Right renal pelvis (tissue), 4 donors: ENCODE results near the gene GABRR2. TPM values are rescaled to one million over a fixed set of nuclear protein-coding genes. Genes with fewer than 3 reads are reported as not detected.
A peak's percentile ranks its signal among the peaks of the same experiment; 100 is the strongest.
"Not testable (repeated sequence)": the region's sequence is repeated elsewhere in the genome, so short reads cannot be mapped to it uniquely, and the experiment has no call there.

Experiments
- DNase-seq, 4 donors: peaks; one replicate each; pipeline ENCODE4 v3.0.0-alpha.2; 2013; ENCODE audit warnings: low read depth in 4 of 4, low spot score in 3 of 4, missing footprints in 1 of 4
- polyA plus RNA-seq, 4 donors: library from polyadenylated mRNA; unstranded; fragments of 120-200 nt; gene quantifications; one replicate each; pipeline ENCODE4 v1.2.1, GENCODE V29; 2013; ENCODE audit not compliant: insufficient read length in 4 of 4

Gene GABRR2
- polyA plus RNA-seq, 4 donors = 1.1 to 2.3 (median 1.4) TPM

DNA sequence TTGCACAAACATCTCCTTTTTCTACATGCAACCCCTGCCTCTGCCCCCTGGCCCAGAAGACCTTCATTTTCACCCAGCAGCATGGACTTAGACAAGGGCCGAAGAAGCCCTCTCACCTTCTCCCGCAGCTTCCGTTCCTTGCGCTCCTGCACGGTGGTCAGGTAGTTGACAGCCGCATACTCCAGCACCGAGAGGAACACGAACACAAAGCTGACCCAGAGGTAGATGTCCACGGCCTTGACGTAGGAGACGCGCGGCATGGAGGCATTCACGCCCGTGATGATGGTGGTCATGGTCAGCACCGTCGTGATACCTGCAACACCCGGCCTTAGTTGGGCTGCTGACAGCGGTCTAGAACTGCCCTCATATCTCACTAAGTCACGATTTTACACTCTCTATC, 50.8 kb downstream of the GABRR2 start:
- no peak for DNase-seq

DNA sequence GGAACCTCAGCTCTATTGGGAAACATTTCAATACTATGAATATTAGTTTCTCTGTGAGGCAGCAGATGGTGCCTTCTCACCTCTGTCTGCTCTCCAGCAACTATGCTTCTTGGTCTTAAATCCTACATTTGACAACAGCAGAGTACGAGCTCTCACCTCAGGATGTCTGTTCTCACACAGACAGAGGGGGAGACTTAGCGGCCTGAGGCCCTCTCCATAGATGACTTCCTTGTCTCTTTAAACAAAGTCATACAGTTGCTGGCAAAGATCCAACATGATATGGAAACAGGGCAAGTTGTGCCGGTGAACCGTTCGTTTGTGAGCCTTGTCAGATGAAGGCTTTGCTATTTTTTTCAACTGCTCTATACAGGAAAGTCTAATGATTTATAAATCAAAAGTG, 54.3 kb downstream of the GABRR2 start:
- DNase-seq = no peak

DNA sequence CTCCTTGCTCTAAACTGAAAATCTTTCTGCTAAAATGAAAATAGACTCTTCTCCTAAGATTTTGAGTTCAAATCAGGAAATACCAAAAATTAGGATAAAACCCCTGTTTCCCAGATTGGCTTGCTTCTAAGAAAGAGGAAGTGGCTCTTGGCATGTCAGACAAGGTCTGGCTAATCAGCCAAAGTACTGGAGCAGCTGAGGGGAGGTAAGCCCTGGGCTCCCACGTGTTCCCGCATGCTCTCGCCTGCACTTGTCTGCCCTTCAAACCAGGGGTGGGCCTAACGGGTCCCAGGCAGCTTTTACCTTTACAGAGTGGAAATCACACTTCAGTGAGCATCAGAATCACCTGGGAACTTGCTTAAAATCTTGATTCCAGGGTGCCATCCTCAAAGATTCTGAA, 54.8 kb downstream of the GABRR2 start:
- DNase-seq = no peak

DNA sequence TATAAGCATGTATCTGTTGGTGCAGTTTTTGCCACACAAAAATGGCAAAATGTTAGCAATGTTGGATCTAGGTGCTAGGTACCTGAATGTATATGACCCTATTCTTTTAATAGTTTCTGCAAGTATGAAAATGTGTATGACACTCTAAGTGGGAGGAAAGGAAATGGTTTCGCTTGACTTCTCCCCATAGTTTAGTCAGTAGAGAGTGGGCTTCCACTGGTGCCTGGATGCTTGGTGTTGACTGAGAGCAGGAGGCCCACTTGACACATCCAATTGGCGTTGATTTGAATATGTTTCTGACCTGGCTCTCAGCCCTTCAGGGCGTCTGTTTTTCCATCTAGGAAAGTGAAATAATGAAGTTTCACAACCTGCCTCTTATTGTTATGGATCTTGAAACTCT, 56.2 kb downstream of the GABRR2 start:
- no peak for DNase-seq

DNA sequence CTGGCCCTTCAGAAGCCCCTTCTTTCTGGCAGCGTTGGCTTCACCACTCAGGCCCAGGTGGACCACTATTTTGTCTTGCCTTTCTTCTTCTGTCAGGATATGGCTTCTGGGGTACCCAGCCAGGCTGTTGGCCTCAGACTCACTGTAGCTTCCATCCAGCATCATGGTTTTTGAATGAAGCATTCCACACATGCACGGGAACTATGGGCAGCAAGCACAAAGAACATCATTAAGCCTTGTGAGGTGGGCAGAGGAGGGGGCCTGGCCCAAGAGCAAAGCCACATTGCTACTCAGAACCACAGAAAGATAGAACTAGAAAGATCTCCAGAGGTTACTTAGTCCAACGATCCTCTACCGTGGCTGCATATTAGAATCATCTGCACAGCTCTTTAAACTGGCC, 57.3 kb downstream of the GABRR2 start:
- no peak for DNase-seq

DNA sequence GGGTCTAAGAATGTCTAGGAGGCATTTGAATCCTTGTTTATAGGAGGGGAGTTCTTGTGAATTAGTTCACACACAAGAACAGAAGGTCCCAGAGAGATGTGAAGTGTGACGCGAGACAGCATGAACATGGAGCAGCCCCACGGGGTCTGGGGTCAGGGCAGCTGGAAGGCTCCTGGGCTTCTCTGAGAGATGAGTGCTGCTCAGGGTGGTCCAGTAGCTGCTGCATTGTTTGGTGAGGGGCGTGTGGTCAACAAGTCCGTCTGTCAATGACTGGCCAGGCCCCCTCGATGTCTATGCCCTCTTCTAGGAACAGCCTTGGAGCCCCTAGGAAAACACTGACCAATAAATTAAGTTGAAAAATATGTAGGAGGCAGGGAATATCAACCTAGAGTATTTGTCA, 57.8 kb downstream of the GABRR2 start:
- DNase-seq = no peak

DNA sequence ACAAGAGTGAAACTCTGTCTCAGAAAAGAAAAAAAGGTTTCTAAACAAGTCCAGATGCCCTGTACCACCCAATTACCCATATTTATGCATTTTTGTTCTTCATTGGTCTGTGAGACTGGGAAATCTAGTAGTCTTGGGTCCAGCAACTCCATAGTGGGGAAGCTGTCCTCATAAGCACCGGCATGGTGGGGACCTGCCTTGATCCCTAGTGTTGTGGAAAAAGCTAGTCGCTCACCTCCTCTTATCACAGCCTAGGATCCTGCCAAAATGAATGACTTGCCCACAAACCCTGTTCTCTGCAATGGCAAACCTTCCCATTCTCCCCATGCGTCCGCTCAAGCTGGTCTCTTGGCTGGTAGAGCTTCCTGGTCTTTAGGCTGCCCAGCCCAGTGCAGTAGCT, 59.7 kb downstream of the GABRR2 start:
- DNase-seq = no peak

DNA sequence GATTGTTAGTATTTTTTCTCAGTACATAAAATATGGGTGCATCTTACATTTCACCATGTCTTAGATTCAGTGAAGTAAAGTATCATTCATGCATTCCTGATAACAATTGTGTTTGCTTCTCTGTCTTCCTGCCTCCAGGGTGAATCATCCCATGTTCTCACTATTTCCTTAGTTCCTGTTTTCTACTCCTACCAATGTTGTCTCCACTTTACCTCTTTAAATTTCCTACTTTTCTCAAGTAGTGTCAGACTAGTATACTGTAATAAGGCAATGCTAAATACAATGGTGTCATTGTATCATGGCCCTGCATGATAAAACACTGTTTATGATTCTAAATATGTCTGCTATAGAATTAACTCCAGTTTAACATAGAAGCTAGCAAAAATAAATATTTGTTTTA, 60.5 kb downstream of the GABRR2 start:
- no peak for DNase-seq

DNA sequence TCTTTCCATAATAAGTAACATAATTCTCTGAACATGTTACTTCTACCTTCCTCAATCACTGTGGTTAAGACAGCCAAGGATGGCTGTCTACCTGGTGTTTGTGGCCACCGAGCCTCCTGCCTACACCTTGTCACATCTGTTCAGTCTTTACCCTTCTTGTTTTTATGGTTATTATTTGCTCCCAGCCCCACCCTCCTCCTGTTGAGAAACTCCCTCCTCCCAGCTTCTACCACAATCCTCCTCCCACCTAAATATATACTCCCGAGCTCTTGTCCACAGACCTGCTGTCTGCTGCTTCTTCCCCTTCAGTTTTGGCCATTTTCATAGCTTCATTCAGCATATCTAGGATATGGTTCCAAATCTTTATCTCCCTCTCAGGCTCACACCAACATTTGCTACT, 62.2 kb downstream of the GABRR2 start:
- no peak for DNase-seq

DNA sequence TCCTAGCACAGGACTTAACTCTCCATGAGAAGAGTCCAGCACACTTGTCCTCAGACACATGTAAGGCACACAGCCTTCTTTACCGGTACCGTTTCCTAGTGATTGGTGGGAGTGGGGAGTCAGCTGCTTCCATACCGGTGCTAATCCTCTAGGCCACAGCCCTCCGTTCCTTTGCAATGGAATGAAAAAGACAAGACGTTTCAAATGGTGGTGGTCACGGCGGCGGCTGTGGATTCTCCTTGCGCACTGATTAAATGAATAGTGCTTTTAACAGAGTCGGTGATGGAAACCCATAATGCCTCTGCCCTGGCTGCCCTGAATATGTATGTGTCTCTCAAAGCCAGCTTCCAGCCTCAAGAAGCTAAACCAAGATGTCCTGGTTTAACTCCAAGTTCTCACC, 63.1 kb downstream of the GABRR2 start:
- DNase-seq = no peak

DNA sequence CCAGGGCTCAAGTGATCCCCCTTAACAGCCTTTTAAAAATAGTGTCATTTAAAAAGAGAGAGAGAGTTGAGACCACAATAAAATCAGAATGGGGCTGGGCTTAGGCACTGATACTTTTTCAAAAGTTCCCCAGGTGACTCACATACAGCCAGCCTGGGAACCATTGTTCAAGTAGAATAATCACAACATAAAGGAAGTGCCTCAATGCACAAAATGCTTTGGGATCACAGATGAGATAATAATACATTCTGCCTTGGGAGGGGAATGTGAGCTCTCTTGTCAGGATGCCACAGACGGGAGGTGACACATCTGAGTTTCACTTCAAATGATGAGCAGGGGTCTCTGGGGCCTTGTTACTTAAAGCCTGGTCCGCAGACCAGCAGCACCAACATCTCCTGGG, 63.9 kb downstream of the GABRR2 start:
- no peak for DNase-seq

DNA sequence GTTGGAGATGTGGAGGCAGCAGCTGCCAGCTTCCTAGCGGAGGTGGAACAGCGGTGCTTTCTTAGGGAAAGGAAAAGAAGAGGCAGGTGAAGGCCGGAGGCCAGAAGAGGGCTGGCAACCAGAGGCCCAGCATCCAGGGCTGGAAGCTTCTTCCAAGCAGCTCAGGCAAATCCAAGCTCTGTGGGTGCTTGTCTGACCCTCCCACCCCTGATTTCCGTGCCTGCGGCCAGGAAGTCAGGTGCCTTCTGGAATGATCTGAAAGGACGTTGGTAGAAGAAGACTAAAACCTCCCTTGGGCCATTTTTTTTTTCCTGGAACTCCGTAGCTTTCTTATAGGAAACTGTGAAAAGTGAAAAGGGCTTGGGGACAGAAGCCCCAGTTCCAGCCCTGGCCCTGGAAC, 64.9 kb downstream of the GABRR2 start:
- DNase-seq = no peak

DNA sequence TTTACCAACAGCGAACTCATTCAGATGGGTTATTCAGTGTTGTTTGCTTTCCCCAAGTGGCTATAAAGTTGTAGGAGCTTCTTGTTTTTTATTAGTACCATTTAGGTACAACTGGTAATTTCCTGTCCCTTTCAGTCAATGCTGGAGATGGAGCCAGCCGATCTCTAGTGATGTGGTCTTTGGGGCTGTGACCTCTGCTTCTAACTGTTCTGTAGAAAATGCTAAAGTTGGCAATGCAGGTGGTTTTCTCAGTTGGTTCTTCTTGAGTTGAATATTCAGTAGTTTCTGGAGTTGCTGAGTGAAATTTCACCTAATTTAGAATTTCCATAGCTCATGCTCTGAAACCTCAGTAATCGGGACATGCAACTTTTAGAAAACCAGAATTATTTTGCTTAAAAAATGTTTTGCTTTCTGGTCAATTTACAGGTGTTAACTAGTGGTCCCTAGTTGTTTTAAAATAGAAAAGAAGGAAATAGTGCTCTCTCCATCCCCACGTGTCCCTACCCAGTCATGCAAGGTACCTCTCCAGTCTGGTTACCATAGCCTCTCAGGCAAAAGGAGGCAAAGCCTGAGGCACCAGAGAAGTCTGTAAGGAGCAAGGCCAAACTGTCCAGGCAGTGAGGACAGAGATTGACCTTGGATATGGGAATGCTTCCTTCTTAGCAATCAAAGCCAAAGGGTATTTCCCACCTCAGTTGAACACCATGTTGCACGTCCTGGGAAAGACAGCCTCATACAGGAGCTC, 70.7 kb downstream of the GABRR2 start:
- no peak for DNase-seq

DNA sequence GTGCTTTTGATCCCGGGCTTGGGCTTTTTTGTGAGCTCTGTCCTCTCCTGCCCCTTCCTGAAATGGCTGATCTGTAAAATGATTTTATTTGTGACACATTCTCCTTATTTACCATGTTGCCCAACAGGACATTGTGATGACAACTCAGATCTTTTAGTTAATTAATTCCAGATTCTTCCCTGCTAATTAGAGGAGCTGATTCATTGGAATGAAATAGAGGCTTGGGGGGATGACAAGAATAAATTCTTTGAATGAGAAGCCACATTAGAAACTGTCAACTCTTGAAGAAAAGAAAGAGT, 71.8 kb downstream of the GABRR2 start:
- DNase-seq = no peak

DNA sequence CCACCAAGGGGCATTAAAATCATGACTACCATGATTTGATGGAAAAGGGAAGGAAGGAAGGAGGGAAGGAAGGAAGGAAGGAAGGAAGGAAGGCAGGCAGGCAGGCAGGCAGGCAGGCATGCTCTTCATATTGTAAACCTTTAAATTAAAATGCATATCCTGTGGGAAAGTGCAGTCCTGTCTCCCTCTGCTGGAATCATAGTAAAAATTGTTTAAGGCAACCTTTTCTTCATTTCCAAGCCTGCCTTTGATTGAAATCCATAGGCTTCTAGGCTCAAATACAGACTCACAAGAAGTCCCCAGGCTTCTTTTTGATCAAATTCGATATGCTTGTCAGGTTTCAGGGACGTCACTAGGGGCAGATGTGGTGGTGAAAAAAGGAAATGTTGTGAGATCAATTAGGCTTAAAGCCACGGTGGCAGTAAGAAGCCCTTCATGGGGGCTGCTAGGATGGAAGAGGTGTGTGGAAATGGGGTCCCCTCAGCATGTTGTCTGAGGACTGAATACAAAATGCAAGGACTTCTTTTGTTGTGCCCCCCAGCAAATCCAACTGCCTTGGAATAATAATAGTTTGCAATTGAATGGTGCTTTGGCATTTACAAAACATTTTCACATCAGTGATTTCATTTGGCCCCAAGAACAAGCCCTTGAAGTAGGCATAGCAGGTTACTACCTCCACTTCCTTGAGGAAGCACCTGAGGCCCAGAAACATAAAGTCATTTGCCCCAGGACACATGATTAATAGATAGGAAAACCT, 72.3 kb downstream of the GABRR2 start:
- peak; percentile 21 to 44 (median 38) for DNase-seq

DNA sequence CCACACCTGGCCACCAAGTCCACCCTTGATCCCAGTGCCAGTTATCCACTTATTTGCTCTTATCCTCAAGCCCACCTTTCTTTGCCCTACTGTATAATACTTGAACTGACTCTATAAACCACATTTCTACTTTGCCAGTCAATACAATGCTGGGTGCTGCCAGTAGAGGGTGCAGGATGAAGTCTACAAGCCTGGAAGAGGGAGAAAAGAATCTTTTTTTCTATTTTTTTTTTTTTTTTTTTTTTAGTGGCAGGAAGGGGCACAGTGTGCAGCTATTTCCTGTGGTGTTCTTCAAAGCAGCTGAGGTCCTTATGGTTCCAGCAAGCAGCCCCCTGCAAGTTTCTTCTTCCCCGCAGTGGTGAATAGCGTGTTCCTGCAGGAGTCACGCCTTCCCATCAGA, 75.8 kb downstream of the GABRR2 start:
- no peak for DNase-seq

DNA sequence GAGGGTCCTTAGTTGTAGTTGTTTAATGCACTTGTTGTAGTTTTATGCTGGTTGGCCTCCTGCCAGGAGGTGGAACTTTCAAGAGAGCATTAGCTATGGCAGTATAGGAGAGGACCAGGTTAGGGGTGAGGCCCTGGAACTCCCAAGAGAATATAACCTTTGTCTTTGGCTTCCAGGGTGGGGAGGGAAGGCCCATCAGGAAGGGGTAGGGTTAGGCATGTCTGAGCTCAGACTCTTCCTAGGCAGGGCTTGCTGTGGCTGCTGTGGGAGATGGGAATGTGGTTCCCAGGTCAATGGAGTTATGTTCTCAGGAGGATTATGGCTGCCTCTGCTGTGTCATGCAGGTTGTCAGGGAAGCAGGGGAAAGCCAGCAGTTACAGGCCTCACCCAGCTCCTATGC, 77.9 kb downstream of the GABRR2 start:
- DNase-seq = no peak

DNA sequence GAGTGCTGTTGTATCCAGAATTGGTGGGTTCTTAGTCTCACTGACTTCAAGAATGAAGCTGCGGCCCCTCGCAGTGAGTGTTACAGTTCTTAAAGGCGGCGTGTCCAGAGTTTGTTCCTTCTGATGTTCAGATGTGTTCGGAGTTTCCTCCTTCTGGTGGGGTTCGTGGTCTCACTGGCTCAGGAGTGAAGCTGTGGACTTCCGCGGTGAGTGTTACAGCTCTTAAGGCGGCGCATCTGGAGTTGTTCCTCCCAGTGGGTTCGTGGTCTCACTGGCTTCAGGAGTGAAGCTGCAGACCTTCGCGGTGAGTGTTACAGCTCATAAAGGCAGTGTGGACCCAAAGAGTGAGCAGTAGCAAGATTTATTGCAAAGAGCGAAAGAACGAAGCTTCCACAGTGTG, 81.5 kb downstream of the GABRR2 start:
- DNase-seq = not testable (repeated sequence)

DNA sequence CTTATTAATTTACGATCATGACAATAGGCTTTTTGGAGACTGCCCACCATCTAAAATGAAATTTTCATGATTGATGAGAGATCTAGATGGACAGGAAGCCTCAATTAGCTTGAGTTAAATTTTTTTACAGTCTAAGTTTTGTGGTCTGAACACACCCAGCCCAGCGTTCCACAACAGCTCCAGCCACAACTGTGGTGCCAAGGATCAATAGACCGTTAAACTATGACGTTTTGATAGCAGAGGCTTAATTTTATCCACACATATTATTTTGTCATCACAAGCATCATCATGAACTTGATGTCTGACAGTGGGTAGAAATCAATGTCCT, 92.4 kb downstream of the GABRR2 start:
- no peak for DNase-seq

DNA sequence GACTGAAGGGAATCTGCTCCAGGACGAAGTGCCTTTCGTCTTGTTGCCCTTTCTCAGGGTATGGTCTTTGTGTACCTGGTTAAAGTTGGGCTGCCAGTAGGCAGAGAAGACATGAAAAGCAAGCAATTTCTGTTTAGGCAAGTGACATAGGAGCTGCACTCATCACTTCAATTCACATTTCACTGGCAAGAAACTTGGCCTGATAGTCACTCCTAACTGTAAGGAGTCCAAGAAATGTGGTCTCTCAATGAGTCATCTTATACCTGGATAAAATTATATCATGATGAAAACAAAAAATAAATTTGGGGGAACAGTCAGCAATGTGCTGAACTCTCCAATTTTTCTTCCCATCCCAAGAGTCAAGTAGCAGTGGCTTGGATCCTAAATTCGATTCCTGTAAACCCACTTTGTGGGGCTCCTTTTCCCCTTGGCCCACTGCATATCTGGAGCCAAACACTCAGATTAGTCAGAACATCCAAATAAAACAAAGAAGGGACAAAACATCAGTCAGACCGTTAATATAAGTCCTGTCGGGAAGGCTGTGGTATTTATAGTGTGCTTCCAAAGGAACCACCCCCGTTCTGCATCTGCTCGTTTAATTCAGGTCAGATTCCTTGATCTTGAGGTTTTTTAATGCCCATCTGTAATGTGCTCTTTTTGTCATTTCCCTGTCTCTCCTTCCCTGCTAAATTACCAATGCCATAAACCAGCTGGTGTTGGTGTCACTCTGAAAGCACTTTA, 93.0 kb downstream of the GABRR2 start:
- DNase-seq = no peak

DNA sequence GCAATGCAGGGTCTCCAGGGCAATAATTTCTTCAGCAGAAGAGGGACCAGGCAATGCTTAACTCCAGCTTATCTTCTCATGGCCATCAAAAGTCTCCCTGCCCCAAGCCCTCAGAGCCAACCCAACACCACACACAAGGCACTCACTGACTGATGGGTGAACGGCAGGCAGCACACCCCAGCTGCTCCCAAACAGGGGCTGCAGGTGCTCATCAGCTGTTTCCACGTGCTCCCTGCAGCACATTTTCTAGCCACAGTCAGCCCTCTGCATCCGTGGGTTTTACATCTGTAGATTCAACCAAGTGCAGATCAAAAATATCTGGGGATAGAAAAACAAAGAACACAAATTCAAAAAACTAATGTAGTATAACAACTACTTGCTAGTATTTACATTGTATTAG, 94.0 kb downstream of the GABRR2 start:
- no peak for DNase-seq

DNA sequence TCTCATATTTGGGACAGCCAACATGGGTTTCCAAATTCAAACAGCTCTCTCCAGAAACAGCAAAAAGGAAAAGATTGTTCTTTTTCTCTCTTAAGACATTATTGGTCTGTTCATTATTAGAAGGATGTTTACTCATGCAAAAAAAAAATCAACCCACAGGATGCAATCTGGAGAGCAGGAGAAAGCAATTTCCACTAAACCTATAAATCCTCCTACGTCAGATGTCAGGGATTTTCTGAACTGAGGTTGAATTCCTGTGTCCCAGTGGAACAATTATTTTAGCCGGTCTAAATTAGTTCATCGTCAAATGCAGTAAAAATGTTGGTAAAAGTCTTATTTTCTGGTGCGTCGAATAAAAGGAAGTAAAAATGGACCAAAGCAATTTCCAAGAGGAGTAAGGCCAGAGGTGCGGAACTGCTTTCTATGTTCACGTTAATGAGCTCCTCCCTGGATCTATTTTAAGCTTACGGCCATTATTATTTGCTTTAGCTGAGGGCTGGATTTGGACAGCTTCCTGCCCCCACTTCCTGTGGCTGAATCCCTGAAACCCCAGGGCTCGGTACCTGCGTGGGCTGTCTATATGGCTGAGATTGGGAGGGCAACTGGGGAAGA, 97.7 kb downstream of the GABRR2 start, which contains the start of gene GABRR1:
TSS of gene GABRR1 (minus strand) at position 60 of the 612 bp plus-strand sequence. CDS start at position 24, 36 bp downstream.
- DNase-seq = peak in 2 of 4 donors; percentile 26 to 28
